ENCODE results near the gene CREB3L2.

DNA sequence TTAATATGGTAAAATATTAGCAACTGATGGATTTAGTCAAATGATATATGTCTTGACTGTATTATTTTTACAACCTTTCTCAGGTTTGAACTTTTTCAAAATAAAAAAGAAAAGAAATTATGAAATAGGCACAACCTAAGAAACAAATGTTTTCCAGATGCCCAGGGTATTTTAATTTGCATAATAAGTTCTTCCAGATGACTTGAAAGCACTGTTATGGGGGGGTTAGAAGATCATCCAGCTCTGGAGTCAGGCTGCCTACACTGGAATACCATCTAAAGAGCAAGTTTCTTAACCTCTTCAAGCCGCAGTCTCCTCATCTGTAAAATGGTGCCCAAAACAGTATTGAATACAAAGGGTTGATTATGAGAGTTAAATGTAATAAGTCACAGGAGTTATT, 32.1 kb downstream of the CREB3L2 start:
- TF ChIP-seq, protein P1, sequence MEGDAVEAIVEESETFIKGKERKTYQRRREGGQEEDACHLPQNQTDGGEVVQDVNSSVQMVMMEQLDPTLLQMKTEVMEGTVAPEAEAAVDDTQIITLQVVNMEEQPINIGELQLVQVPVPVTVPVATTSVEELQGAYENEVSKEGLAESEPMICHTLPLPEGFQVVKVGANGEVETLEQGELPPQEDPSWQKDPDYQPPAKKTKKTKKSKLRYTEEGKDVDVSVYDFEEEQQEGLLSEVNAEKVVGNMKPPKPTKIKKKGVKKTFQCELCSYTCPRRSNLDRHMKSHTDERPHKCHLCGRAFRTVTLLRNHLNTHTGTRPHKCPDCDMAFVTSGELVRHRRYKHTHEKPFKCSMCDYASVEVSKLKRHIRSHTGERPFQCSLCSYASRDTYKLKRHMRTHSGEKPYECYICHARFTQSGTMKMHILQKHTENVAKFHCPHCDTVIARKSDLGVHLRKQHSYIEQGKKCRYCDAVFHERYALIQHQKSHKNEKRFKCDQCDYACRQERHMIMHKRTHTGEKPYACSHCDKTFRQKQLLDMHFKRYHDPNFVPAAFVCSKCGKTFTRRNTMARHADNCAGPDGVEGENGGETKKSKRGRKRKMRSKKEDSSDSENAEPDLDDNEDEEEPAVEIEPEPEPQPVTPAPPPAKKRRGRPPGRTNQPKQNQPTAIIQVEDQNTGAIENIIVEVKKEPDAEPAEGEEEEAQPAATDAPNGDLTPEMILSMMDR (IDR thresholded peaks at IDR 0.05; ENCODE audit: poor library complexity) = no peak
- no peak for TF ChIP-seq EZH2phosphoT487 (IDR thresholded peaks at IDR 0.05; ENCODE audit: low read depth, severe bottlenecking, unreplicated experiment)

All from hepatocyte (in vitro differentiated cells).